ENCODE measurements around the gene FCRLA.

GRCh38 chr1:161706482-161707347, at the start of gene FCRLA:
- TF ChIP-seq CTCF (IDR thresholded peaks at IDR 0.05) (no peak), POLR2A (IDR thresholded peaks at IDR 0.05) (no peak)
